GM19035 (cell line): ENCODE measurements around the gene STYXL1.

Experiments used
- ATAC-seq: cut with Tn5 transposase; IDR thresholded peaks from one replicate; pipeline ENCODE4 v1.9.1; 2021; ENCODE audit not compliant: unreplicated experiment

Gene STYXL1

GRCh38 chr7:75960372-75960771, 87.4 kb downstream of the STYXL1 start:
- ATAC-seq, result no peak

DNA sequence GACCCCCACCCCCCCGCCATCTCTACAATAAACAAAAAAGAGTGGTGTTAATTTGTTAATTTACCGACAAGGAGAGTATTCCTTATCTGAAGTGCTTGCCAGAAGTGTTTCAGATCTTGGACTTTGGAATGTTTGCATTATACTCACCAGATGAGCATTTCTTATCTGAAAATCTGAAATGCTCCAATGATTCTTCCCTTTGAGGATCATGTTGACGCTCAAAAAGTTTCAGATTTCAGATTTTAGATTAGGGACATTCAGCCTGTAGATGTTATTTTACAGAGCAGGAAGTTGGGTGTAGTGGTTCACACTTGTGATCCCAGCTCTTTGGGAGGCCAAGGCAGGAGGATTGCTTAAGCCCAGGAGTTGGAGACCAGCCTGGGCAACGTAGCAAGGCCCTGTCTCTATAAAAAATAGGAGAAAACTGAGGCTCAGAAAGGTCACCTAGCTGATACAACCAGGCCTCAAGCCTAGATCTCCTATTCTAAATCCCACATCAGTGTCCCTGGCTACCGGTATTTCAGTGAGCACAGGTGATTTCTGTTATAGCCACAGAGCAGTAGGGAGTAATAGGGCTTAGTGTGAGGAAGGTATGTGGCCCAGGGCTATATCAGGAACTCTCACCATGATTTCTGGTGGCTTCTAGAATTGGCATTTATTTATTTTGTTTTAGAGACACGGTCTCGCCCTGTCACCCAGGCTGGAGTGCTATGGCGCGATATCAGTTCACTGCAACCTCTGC, 88.8 kb downstream of the STYXL1 start:
- no peak for ATAC-seq

- no peak for ATAC-seq
These were observed 90.6 kb downstream of the STYXL1 start for GRCh38 chr7:75957021-75957736.

- no peak for ATAC-seq
These were observed 92.4 kb downstream of the STYXL1 start for GRCh38 chr7:75955331-75955955.

DNA sequence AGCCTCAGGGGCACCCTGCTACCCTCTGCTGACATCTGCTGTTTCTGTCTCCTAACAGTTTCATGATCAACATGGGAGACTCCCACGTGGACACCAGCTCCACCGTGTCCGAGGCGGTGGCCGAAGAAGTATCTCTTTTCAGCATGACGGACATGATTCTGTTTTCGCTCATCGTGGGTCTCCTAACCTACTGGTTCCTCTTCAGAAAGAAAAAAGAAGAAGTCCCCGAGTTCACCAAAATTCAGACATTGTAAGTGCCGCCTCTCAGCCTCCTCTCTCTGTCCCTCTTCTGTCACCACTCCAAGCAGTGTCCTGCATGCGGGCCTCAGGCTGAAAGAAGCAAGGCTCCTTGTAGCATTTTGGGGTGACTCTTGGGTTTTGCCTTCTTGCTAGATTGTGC, 93.9 kb downstream of the STYXL1 start:
- ATAC-seq, result no peak

DNA sequence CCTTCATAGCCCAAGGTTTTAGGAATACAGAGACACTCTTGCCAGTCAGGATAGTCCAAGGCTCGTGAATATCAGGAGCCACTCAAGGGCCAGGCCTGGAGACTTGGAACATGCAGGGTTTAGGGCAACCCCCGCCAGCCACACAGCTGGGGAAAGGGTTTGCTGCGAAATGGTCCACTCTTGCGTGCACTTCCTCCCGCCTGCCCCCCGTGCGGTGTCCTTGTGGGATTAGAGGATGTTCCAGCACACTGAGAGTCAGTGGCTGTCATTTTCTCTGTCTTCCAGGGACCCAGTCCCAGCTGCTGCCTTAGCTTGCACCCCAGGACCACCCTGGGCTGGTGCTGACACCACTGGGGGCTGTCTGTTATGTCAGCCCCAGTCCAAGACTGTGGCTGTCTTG, 94.4 kb downstream of the STYXL1 start:
- no peak for ATAC-seq

DNA sequence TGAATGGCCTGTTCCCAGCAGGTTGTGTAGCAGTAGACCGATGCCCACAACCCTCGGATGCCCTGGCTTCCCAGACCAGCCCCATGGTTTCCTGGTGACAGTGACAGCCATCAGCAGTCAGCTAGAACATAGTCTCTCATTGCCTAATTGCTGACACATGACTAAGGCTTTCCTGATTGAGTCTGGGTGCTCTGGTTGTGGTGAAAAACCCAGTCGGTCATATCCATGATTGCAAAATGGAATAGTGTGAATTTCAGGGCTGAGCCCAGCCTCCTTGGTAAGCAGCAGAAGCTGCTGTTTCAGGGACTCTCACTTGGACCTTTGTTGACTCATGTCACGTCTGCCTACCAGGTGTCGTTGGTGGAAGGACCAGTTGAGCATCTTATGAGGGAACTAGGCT, 96.3 kb downstream of the STYXL1 start:
- no peak for ATAC-seq

GRCh38 chr7:75950111-75950681, 97.6 kb downstream of the STYXL1 start:
- ATAC-seq, result no peak

- ATAC-seq, result no peak
These were observed 99.6 kb downstream of the STYXL1 start for GRCh38 chr7:75948179-75948578.
